Renal cortex interstitium (tissue), 11 donors: Measurements from ENCODE around the gene PPIH. TPM values are rescaled to one million over a fixed set of nuclear protein-coding genes. Genes with fewer than 3 reads are reported as not detected.
"Not testable (repeated sequence)": the region's sequence is repeated elsewhere in the genome, so short reads cannot be mapped to it uniquely, and the experiment has no call there.

Experiments
- DNase-seq, 11 donors: peaks; one replicate each; pipeline ENCODE4 v3.0.0-alpha.2; 2013; ENCODE audit warnings: low read depth in 9 of 11, low spot score in 4 of 11; ENCODE audit errors: extremely low read depth in 1 of 11
- polyA plus RNA-seq, 3 donors: library from polyadenylated mRNA; unstranded; fragments of 120-200 nt; gene quantifications; one replicate each; pipeline ENCODE4 v1.2.1, GENCODE V29; 2013; ENCODE audit not compliant: insufficient read length in 3 of 3

PPIH gene
- polyA plus RNA-seq, 3 donors = 50.1 to 58.6 (median 54.9) TPM

GRCh38 chr1:42713293-42713692 is 55.1 kb downstream of the PPIH start:
- no peak for DNase-seq

- DNase-seq = not testable (repeated sequence)
These were observed 56.2 kb downstream of the PPIH start for GRCh38 chr1:42714441-42714840.

GRCh38 chr1:42720868-42721267 is 62.6 kb downstream of the PPIH start:
- peak in 1 of 11 donors; percentile 45 for DNase-seq

- no peak for DNase-seq
These were observed 63.7 kb downstream of the PPIH start for GRCh38 chr1:42721926-42722325.

- DNase-seq = not testable (repeated sequence)
These were observed 64.2 kb downstream of the PPIH start for GRCh38 chr1:42722403-42722802.

- no peak for DNase-seq
These were observed 65.3 kb downstream of the PPIH start for GRCh38 chr1:42723511-42723910.

- DNase-seq = not testable (repeated sequence)
These were observed 67.6 kb downstream of the PPIH start for GRCh38 chr1:42725820-42726219.

Other genes with a start within 250 kb of the PPIH start
- gene ZMYND12, start 202.4 kb upstream of the PPIH start, polyA plus RNA-seq = 1 to 10 TPM; 3.2 to 4.3 (median 4.2) TPM
- gene PPCS, start 201.9 kb upstream of the PPIH start, polyA plus RNA-seq = 10 to 100 TPM; 73.7 to 85.5 (median 76.3) TPM
- gene CCDC30, start 195.1 kb upstream of the PPIH start, polyA plus RNA-seq = 10 to 100 TPM; 15.3 to 26.9 (median 21.0) TPM
- gene YBX1, start 24.0 kb downstream of the PPIH start, polyA plus RNA-seq = 100 to 1,000 TPM; 579 to 686 (median 678) TPM
- gene CLDN19, start 81.8 kb downstream of the PPIH start, polyA plus RNA-seq = 100 to 1,000 TPM in 1 of 3 donors, 10 to 100 TPM in 2; 72.7 to 109 (median 93.4) TPM
- 10 to 100 TPM; 67.2 to 78.4 (median 68.1) TPM for gene P3H1, start 108.6 kb downstream of the PPIH start, polyA plus RNA-seq
- 10 to 100 TPM; 10.1 to 15.1 (median 10.8) TPM for gene C1orf50, start 108.8 kb downstream of the PPIH start, polyA plus RNA-seq
- 1 to 10 TPM in 1 of 3 donors, under 1 TPM in 2; 0.80 to 1.1 (median 0.86) TPM for gene TMEM269, start 126.6 kb downstream of the PPIH start, polyA plus RNA-seq
- gene ERMAP, start 158.7 kb downstream of the PPIH start, polyA plus RNA-seq = 10 to 100 TPM; 19.2 to 22.0 (median 19.2) TPM
- 10 to 100 TPM; 55.1 to 72.2 (median 71.3) TPM for gene SVBP, start 159.0 kb downstream of the PPIH start, polyA plus RNA-seq
- gene ZNF691, start 188.2 kb downstream of the PPIH start, polyA plus RNA-seq = 10 to 100 TPM; 19.3 to 21.1 (median 21.1) TPM